NCI-H226 (cell line): ENCODE measurements around the gene TMEM219.
"Not testable (repeated sequence)": the region's sequence is repeated elsewhere in the genome, so short reads cannot be mapped to it uniquely, and the experiment has no call there.

ENCODE experiments used
- DNase-seq: peaks from one replicate; pipeline ENCODE4 v3.0.0-alpha.2; 2015

TMEM219 gene

GRCh38 chr16:29951625-29952365 is 10.1 kb upstream of the TMEM219 start:
- no peak for DNase-seq

- no peak for DNase-seq
These were observed 3.1 kb upstream of the TMEM219 start for GRCh38 chr16:29958756-29959155.

GRCh38 chr16:29959293-29959692 is 2.6 kb upstream of the TMEM219 start:
- DNase-seq = no peak

DNA sequence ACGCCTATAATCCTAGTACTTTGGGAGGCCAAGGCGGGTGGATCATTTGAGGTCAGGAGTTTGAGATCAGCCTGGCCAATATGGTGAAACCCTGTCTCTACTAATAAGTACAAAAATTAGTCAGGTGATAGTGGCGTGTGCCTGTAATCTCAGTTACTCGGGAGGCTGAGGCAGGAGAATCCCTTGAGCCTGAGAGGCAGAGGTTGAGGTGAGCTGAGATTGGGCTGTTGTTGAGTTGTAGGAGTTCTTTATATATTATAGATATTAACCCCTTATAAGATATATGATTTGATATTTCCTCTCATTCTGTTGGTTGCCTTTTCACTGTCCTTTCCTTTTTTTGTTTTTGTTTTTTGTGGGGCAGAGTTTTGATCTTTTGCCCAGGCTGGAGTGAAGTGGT is 2.1 kb upstream of the TMEM219 start:
- not testable (repeated sequence) for DNase-seq

DNA sequence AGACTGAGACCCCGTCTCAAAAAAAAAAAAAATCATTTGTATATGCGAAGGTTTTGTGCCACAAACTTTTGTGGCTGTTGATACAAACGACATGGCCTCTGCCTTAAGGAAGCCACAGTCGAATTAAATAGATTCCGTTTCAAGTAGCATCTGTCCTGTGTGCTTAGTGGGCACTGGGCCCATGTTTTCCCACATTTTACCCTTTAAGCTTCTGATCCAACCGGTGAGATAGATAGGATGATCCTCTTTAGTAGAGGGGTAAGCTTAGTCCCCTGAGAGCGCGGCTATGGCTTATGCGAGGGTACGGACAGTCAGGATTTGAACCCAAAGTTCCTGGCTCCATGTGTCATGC is 776 bp upstream of the TMEM219 start:
- no peak for DNase-seq

GRCh38 chr16:29962344-29962994 is 590 bp downstream of the TMEM219 start:
- DNase-seq = no peak

DNA sequence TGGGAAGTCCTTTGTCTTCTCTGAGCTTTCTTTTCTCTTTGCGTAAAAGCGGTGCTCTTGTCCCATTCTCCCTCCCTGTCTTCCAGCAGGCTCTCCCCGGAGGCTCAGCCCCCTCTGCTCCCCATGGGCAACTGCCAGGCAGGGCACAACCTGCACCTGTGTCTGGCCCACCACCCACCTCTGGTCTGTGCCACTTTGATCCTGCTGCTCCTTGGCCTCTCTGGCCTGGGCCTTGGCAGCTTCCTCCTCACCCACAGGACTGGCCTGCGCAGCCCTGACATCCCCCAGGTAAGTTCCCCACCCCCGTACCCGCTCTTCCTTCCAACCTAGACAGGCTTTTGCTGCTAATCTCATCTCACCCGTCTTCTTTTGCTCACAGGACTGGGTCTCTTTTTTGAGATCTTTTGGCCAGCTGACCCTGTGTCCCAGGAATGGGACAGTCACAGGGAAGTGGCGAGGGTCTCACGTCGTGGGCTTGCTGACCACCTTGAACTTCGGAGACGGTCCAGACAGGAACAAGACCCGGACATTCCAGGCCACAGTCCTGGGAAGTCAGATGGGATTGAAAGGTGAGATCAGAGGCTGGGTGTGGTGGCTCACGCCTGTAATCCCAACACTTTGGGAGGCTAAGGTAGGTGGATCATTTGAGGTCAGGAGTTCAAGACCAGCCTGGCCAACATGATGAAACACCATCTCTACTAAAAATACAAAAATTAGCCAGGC is 1.3 kb downstream of the TMEM219 start:
- no peak for DNase-seq

DNA sequence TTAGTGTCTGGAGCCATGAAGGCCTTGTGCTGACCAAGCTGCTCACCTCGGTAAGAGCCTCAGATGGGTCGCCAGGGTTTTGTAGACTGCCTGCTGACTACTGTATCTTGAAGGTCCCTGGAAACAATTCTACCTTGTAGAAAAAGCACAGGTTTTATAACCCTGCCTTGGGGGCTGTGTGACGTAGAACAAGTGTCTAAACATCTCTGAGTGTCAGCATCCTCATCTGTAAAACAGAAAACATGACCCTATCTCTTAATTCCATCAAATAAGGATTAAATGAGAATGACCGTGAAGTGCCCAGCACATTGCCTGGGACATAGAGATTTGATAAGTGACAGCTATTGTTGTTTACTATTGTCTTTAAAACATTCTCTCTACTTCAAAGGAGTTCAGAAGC is 6.3 kb downstream of the TMEM219 start:
- DNase-seq = no peak

- no peak for DNase-seq
These were observed 9.4 kb downstream of the TMEM219 start for GRCh38 chr16:29971304-29971703.

- no peak for DNase-seq
These were observed 10.6 kb downstream of the TMEM219 start for GRCh38 chr16:29972500-29972899.

- no peak for DNase-seq
These were observed 11.1 kb downstream of the TMEM219 start for GRCh38 chr16:29972992-29973383.

DNA sequence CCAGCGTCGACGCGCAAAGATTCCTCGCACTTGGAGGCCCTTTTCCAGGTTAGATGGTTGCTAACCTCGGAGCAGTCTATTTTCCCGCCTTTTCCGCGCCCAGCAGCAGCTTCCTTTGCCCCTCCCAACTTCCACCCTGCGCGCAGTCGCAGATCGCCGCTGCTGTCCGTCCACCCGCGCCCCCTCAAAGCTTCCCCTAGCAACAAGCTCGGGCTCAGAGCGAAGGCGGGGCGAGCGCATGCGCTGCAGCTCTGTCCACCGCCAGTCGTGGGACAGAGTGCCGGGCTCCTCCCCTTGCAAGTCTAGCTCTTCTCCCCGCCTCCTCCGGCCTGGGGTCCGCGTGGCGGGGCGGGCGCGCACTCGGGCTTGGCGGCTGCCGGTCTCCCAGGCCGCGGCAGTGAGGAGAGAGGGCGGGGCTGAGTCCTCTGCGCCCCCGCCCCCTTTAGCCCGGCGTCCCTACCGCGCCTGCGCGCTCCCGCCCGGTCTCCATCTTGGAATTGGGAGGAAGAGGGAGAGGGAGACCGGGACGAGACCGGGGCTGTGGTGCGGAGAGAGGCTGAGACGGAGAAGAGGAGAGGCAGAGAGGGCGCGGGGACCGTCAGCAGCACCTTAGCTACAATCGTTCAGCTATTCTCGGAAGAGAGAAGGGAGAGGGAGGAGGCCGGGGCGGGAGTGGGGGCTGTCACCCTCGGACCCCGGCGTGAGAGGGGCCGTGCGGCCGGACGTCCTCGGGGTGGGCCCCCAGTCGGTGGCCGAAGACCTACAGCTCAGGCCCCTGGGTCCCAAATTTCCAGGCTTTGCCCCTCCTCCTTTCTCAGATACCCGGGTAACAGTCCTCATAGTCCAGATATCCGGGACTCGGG is 11.7 kb downstream of the TMEM219 start, which contains the start of gene TAOK2:
TSS of gene TAOK2 (plus strand) at position 485 of the 863 bp plus-strand sequence. CDS start 3,905 bp downstream, outside the sequence.
- peak; percentile 96 for DNase-seq

DNA sequence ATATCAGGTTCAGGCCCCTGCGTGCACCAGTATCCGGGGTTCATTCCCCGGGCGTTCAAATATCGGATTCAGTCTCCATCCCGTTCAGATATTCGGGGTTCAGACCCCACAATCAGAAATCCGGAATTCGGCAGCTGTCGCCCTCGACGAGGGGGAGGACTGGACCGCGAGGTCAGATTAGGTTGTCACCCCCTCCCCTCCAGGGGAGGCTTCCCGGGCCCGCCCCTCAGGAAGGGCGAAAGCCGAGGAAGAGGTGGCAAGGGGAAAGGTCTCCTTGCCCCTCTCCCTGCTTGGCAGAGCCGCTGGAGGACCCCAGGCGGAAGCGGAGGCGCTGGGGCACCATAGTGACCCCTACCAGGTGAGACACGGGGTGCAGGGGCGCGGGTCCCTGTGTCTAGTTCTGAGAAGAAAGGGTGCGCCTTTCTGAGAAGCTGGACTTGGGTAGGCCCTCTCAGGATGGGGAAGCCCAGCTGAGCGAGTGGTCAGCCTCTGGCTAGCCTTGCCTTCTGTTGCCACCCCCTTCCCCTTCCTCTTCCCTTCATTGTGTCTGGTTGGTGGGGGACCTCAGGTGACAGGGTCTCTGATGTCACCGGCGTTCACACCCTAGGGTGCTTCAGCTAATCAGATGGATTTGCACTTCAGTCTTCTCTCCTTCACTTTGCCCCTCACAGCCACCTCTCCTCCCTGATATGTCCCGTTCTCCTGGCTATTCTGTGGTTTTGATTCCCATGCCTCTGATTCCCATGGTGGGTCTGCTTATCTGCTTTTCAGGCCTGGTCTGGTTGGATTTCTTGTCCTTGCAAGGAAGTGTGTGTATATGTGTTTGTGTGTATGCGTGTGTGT is 12.6 kb downstream of the TMEM219 start:
- no peak for DNase-seq

DNA sequence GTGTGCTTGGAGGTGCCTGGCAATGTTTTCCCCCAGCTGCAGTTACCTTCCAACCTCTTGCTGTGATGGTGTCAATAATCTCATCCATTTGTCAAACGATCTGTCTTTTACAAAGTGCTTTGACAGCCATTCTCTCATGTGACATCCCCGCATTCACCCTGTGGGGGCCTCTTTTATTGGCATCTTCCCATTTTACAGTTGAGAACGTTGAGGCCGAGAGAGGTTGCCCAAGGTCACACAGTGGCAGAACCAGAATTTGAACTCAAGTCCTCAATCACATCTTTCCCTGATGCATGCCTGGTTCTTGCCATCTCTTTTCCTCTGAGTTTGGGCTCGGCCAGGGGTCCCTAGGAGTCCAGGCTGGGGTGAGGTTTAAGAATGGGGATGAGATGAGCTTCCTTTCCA is 13.3 kb downstream of the TMEM219 start:
- no peak for DNase-seq

GRCh38 chr16:29975811-29976511 is 14.1 kb downstream of the TMEM219 start:
- DNase-seq = no peak

DNA sequence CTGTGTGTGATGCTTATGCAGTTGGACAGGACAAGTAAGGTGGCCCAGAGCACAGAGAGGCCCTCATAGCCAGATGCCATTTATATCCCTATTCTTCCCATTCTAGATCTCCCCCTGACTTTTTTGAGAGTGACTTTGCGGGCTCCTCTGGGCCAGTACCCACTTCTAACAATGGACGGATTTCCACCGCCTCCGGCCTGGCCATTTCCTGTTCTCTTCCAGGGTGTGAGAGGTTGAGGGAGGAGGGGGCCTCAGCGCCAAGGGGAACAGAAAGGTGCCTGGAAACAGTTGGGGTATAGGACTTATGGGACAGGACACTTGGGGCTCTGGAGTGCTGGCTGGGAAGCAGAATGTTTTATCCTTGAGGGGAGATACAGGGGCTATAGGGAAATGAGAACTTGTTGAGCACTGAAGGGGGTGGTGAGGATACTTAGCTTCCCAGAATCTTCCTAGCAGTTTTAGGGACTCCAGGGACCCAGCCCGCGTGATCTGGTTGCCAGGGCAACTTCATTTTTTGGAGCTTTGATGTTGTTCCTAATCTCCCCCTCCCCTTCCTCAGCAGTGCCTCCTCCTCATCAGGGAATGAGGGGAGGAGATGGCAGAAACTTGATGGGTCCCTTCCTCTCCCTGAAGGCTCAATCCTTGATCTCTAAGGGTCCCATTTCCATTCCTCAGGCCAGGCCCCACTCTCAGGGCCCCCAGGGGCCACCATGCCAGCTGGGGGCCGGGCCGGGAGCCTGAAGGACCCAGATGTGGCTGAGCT is 15.4 kb downstream of the TMEM219 start:
- no peak for DNase-seq

- DNase-seq = no peak
These were observed 16.2 kb downstream of the TMEM219 start for GRCh38 chr16:29978081-29978480.

DNA sequence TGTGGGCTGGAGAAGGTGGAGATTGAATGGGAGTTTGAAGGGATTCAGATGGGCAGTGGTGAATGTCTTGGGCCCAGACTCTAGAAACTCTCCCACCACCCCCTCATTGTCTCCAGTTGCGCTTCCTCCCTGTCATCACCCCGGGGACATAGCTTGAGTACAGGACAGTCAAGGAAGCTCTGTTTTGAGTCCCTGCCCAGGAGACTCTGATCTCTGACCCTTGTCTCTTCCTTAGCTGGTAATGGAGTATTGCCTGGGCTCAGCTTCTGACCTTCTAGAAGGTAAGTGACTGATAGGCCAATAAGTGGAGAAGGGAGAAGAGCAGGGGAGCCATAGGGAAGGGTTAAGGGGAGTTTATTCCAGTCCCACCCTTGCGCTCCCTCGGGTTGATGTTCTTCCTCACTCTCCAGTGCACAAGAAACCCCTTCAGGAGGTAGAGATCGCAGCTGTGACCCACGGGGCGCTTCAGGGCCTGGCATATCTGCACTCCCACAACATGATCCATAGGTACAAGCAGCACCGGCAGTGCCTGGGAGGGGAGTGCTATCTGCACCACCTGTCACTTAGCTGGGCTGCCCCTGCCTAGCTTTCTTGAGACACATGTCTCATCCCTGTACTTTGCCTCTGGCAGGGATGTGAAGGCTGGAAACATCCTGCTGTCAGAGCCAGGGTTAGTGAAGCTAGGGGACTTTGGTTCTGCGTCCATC is 16.8 kb downstream of the TMEM219 start:
- DNase-seq = no peak

DNA sequence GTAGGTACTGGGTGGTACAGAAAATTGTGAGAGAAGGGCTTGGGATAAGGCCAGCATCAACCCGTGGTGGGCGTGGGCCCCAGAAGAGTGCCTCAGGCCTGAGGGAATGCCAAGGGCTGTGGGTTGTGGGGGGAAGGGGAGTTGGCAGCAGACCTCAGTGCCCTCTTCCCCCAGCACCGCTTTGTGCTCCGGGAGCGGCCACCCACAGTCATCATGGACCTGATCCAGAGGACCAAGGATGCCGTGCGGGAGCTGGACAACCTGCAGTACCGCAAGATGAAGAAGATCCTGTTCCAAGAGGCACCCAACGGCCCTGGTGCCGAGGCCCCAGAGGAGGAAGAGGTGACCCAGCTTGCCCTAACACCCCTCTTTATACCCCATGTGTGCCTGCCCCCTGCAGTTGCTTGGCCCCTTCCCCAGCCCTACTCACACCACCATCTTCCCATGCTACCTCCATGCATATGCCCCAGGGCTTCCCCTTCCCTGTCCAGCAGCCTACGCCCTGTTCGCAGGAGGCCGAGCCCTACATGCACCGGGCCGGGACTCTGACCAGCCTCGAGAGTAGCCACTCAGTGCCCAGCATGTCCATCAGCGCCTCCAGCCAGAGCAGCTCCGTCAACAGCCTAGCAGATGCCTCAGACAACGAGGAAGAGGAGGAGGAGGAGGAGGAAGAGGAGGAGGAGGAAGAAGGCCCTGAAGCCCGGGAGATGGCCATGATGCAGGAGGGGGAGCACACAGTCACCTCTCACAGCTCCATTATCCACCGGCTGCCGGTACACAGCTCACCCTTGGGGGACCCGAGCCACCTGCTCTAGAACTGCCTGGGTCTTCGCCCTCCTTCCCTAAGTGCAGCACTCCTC is 20.9 kb downstream of the TMEM219 start:
- DNase-seq = no peak
